ENCODE results near the gene PRRG1.

DNA sequence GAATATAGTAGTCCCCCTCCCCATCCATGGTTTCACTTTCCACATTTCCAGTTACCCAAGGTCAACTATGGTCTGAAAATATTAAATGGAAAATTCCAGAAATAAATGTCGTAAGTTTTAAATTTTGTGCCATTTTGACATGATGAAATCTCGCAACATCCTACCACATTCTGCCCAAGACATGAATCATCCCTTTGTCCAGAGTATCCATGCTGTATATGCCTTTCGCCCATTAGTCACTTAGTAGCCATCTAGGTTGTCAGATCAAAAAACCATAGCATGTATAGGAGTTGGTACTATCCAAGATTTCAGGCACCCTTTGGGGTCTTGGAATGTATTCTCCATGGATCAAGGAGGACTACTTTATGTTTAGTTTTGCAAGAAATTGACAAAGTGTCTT, 8.3 kb downstream of the PRRG1 start:
- TF ChIP-seq, protein P1, sequence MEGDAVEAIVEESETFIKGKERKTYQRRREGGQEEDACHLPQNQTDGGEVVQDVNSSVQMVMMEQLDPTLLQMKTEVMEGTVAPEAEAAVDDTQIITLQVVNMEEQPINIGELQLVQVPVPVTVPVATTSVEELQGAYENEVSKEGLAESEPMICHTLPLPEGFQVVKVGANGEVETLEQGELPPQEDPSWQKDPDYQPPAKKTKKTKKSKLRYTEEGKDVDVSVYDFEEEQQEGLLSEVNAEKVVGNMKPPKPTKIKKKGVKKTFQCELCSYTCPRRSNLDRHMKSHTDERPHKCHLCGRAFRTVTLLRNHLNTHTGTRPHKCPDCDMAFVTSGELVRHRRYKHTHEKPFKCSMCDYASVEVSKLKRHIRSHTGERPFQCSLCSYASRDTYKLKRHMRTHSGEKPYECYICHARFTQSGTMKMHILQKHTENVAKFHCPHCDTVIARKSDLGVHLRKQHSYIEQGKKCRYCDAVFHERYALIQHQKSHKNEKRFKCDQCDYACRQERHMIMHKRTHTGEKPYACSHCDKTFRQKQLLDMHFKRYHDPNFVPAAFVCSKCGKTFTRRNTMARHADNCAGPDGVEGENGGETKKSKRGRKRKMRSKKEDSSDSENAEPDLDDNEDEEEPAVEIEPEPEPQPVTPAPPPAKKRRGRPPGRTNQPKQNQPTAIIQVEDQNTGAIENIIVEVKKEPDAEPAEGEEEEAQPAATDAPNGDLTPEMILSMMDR (IDR thresholded peaks at IDR 0.05) = no peak
- TF ChIP-seq POLR2AphosphoS5 (IDR thresholded peaks at IDR 0.05; ENCODE audit: low read depth, low read length) (no peak), TCF7L2 (IDR thresholded peaks at IDR 0.05; ENCODE audit: low read depth, low read length) (no peak)
- TF ChIP-seq, protein P2, sequence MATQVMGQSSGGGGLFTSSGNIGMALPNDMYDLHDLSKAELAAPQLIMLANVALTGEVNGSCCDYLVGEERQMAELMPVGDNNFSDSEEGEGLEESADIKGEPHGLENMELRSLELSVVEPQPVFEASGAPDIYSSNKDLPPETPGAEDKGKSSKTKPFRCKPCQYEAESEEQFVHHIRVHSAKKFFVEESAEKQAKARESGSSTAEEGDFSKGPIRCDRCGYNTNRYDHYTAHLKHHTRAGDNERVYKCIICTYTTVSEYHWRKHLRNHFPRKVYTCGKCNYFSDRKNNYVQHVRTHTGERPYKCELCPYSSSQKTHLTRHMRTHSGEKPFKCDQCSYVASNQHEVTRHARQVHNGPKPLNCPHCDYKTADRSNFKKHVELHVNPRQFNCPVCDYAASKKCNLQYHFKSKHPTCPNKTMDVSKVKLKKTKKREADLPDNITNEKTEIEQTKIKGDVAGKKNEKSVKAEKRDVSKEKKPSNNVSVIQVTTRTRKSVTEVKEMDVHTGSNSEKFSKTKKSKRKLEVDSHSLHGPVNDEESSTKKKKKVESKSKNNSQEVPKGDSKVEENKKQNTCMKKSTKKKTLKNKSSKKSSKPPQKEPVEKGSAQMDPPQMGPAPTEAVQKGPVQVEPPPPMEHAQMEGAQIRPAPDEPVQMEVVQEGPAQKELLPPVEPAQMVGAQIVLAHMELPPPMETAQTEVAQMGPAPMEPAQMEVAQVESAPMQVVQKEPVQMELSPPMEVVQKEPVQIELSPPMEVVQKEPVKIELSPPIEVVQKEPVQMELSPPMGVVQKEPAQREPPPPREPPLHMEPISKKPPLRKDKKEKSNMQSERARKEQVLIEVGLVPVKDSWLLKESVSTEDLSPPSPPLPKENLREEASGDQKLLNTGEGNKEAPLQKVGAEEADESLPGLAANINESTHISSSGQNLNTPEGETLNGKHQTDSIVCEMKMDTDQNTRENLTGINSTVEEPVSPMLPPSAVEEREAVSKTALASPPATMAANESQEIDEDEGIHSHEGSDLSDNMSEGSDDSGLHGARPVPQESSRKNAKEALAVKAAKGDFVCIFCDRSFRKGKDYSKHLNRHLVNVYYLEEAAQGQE (IDR thresholded peaks at IDR 0.05; ENCODE audit: insufficient read depth in 1 of 2, low read depth in 2 of 2, low read length in 1 of 2) = no peak
